Measurements from ENCODE around the gene FSTL5. TPM values are rescaled to one million over a fixed set of nuclear protein-coding genes. Genes with fewer than 3 reads are reported as not detected.
"Not testable (repeated sequence)": the region's sequence is repeated elsewhere in the genome, so short reads cannot be mapped to it uniquely, and the experiment has no call there.

FSTL5 gene
- total and polyA plus RNA-seq, 2 experiments from 2014 or later: 0.06 to 0.49 TPM

DNA sequence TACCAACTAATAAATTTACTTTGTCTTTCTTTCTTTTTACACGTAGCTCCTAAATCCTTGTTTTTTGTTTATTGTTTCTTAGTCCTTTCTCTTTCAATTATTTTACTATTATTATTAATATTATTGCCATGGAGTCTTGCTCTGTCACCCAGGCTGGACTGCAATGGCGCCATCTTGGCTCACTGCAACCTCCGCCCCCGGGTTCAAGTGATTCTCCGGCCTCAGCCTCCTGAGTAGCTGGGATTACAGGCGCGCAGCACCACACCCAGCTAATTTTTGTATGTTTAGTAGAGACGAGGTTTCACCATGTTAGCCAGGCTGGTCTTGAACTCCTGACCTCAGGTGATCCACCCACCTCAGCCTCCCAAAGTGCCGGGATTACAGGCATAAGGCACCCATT, 405.4 kb downstream of the FSTL5 start:
- not testable (repeated sequence) for H3K4me3 ChIP-seq; H3K4me3 Mint-ChIP-seq; H2AFZ ChIP-seq; H3K4me1 ChIP-seq (ENCODE audit: insufficient read depth); H3K4me1 Mint-ChIP-seq; H3K36me3 Mint-ChIP-seq (ENCODE audit: low read depth); H3F3A ChIP-seq (replicated peaks; ENCODE audit: low read depth); ATAC-seq; H3K9me2 ChIP-seq (ENCODE audit: insufficient read depth); H3K9me3 Mint-ChIP-seq; H3K27me3 Mint-ChIP-seq (ENCODE audit: insufficient read depth, low read depth, poor library complexity); DNase-seq (ENCODE audit: low spot score); H3K4me2 ChIP-seq; H4K20me1 ChIP-seq (replicated peaks; ENCODE audit: insufficient read depth); H3K27ac ChIP-seq (ENCODE audit: low read depth); H3K27ac Mint-ChIP-seq; H3K27me3 ChIP-seq (ENCODE audit: insufficient read depth); H3K36me3 ChIP-seq (ENCODE audit: insufficient read depth); H3K79me2 ChIP-seq (replicated peaks; ENCODE audit: insufficient read depth)

DNA sequence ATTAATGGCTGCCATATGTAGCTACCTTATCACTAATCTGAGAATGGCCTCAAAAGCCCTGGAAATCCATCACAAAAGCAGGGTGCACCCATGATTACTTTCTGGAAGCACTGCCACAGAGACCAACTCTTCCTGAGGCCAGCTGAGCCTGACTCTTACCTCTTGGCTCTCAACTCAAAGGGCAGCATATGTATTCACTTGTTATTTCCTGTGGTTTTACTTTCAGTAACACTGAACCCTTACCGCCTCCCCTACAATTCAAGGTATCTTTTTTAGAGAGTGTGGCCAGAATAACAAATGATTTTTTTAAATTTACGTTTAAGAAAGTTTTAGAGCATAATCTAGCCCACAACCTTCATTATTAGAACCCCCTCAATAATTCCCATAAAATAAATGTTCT, 434.9 kb downstream of the FSTL5 start:
- no peak overlapping the region for H3K4me3 ChIP-seq
- H3K36me3 Mint-ChIP-seq (ENCODE audit: low read depth): no peaks in the 10 kb centered on the region
- H3K27me3 ChIP-seq (ENCODE audit: insufficient read depth): no peaks in the 10 kb centered on the region
- DNase-seq (ENCODE audit: low spot score) (no peak), ATAC-seq (no peak)
- H3K27me3 Mint-ChIP-seq (ENCODE audit: insufficient read depth, low read depth, poor library complexity): no peaks in the 10 kb centered on the region
- H3K9me3 Mint-ChIP-seq: no peaks in the 10 kb centered on the region
- no peaks in the 10 kb centered on the region for H4K20me1 ChIP-seq (replicated peaks; ENCODE audit: insufficient read depth)
- no peaks in the 10 kb centered on the region for H3K9me2 ChIP-seq (ENCODE audit: insufficient read depth)
- no peak overlapping the region for H3K27ac ChIP-seq (ENCODE audit: low read depth)
- no peaks in the 10 kb centered on the region for H3F3A ChIP-seq (replicated peaks; ENCODE audit: low read depth)
- H3K79me2 ChIP-seq (replicated peaks; ENCODE audit: insufficient read depth): no peaks in the 10 kb centered on the region
- H3K4me1 ChIP-seq (ENCODE audit: insufficient read depth): no peaks in the 10 kb centered on the region
- no peak overlapping the region for H2AFZ ChIP-seq
- no peak overlapping the region for H3K4me3 Mint-ChIP-seq
- no peak overlapping the region; the same call in 1 of the 2 replicates for H3K27ac Mint-ChIP-seq
- no peak for TF ChIP-seq JUNB (IDR thresholded peaks at IDR 0.05; ENCODE audit: unreplicated experiment)
- no peaks in the 10 kb centered on the region for H3K36me3 ChIP-seq (ENCODE audit: insufficient read depth)
- H3K4me2 ChIP-seq: no peak overlapping the region
- no peaks in the 10 kb centered on the region for H3K4me1 Mint-ChIP-seq

DNA sequence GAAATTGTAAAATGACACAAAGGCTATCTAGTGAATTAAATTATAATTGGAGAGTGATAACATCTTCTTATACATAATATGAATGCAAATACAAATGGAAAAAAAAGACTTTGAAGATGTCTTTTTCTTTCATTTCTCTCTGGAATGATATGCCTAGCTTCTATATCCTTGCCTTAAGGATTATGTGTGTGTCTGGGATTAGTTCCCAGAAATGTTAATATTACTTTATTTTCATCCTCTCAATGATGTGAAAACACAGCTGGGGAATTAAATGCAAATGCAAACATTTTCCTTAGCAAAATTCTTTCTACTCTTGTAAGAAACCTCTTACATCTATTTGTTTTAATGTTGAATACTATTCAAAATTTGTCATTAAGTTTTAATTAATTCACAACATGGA, 441.9 kb downstream of the FSTL5 start:
- H3K4me1 Mint-ChIP-seq: peaks cover 9% of the 10 kb centered on the region
- TF ChIP-seq JUNB (IDR thresholded peaks at IDR 0.05; ENCODE audit: unreplicated experiment): no peak
- TF ChIP-seq, protein P1, sequence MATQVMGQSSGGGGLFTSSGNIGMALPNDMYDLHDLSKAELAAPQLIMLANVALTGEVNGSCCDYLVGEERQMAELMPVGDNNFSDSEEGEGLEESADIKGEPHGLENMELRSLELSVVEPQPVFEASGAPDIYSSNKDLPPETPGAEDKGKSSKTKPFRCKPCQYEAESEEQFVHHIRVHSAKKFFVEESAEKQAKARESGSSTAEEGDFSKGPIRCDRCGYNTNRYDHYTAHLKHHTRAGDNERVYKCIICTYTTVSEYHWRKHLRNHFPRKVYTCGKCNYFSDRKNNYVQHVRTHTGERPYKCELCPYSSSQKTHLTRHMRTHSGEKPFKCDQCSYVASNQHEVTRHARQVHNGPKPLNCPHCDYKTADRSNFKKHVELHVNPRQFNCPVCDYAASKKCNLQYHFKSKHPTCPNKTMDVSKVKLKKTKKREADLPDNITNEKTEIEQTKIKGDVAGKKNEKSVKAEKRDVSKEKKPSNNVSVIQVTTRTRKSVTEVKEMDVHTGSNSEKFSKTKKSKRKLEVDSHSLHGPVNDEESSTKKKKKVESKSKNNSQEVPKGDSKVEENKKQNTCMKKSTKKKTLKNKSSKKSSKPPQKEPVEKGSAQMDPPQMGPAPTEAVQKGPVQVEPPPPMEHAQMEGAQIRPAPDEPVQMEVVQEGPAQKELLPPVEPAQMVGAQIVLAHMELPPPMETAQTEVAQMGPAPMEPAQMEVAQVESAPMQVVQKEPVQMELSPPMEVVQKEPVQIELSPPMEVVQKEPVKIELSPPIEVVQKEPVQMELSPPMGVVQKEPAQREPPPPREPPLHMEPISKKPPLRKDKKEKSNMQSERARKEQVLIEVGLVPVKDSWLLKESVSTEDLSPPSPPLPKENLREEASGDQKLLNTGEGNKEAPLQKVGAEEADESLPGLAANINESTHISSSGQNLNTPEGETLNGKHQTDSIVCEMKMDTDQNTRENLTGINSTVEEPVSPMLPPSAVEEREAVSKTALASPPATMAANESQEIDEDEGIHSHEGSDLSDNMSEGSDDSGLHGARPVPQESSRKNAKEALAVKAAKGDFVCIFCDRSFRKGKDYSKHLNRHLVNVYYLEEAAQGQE (IDR thresholded peaks at IDR 0.05; ENCODE audit: unreplicated experiment): no peak
- TF ChIP-seq EZH2phosphoT487 (IDR thresholded peaks at IDR 0.05; ENCODE audit: unreplicated experiment): no peak
- no peak for TF ChIP-seq STAT1 (IDR thresholded peaks at IDR 0.05; ENCODE audit: unreplicated experiment)
- TF ChIP-seq ZNF114 (CRISPR knock-in tag; IDR thresholded peaks at IDR 0.05): no peak
- no peak for TF ChIP-seq ETS1 (IDR thresholded peaks at IDR 0.05)
- no peak for TF ChIP-seq CREB1 (CRISPR knock-in tag; IDR thresholded peaks at IDR 0.05; ENCODE audit: low read depth)
- no peak for TF ChIP-seq POLR2AphosphoS5 (IDR thresholded peaks at IDR 0.05; ENCODE audit: low read depth)
- TF ChIP-seq CTCF (conservative IDR thresholded peaks at IDR 0.05; ENCODE audit: low read depth in 2 of 2): no peak
- no peak for TF ChIP-seq ZNF331 (CRISPR knock-in tag; IDR thresholded peaks at IDR 0.05; ENCODE audit: low read depth)
- TF ChIP-seq NANOG (IDR thresholded peaks at IDR 0.05; ENCODE audit: borderline replicate concordance): no peak
- no peak for TF ChIP-seq EZH2 (IDR thresholded peaks at IDR 0.05; ENCODE audit: low read depth, unreplicated experiment)

More for the DNA sequence above, 441.9 kb downstream of the FSTL5 start:
- no peak for DNase-seq (ENCODE audit: low spot score)
- Mint-ChIP-seq H3K4me3 (no peak overlapping the region), H3K9me3 (no peaks in the 10 kb centered on the region), H3K36me3 (ENCODE audit: low read depth) (no peaks in the 10 kb centered on the region), H3K27ac (no peak overlapping the region), H3K27me3 (ENCODE audit: insufficient read depth, low read depth, poor library complexity) (no peaks in the 10 kb centered on the region)
- H3F3A ChIP-seq (replicated peaks; ENCODE audit: low read depth): no peaks in the 10 kb centered on the region
- no peaks in the 10 kb centered on the region for H3K9me2 ChIP-seq (ENCODE audit: insufficient read depth)
- peaks cover 5% of the 10 kb centered on the region for H3K4me1 ChIP-seq (ENCODE audit: insufficient read depth)
- no peaks in the 10 kb centered on the region for H4K20me1 ChIP-seq (replicated peaks; ENCODE audit: insufficient read depth)
- no peak overlapping the region for H2AFZ ChIP-seq
- H3K4me2 ChIP-seq: no peak overlapping the region
- H3K79me2 ChIP-seq (replicated peaks; ENCODE audit: insufficient read depth): no peaks in the 10 kb centered on the region
- H3K4me3 ChIP-seq: no peak overlapping the region
- H3K27ac ChIP-seq (ENCODE audit: low read depth): no peak overlapping the region
- H3K36me3 ChIP-seq (ENCODE audit: insufficient read depth): no peaks in the 10 kb centered on the region
- no peak for ATAC-seq
- H3K27me3 ChIP-seq (ENCODE audit: insufficient read depth): no peaks in the 10 kb centered on the region
